Measurements from ENCODE around the gene TMEM169. TPM values are rescaled to one million over a fixed set of nuclear protein-coding genes. Genes with fewer than 3 reads are reported as not detected.

Gene TMEM169
- total RNA-seq, 1 experiment from 2014 or later, result 0.74 TPM

DNA sequence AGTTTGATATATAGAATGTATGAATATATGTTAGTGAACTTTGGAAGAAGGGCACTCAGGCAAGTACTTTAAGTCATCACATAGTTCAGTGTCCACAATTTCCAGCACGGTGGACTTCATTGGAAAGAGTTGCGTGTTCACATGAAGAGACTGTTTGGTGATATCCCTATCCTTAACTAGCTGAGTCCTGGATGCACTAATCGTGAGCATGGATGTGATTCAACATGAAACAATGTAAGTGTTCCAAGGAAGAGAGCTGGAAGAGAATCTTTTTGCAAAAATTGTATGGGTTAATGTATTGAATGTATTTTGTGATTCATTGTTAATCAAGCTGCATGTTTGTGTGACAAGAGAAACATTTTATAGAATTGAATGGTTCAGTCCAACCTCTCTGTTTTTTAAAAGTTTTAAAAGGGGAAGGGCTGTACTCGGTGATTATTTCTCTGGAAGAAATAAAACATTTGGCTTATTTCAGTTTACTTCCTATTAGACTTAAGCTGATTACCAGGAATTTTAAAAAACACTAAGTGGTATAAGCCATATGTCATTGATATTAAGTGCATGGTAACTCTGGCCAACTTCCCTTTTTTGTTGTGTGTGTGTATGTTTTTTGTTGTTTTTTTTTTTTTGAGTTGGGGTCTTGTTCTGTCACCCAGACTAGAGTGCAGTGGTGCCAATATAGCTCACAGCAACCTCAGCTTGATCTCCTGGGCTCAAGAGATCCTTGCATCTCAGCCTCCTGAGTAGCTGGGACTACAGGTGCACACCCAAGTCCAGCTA, 36.0 kb downstream of the TMEM169 start:
- no peak overlapping the region for H3K4me3 ChIP-seq (ENCODE audit: low read depth in 2 of 2, low read length in 2 of 2)
- peaks cover 82% of the 10 kb centered on the region for H3K36me3 ChIP-seq (ENCODE audit: control insufficient read depth, insufficient read depth, low read length)
- ChIA-PET CTCF (no interaction called here), POLR2A (no interaction called here)
- 0 out of 2 replicates have a peak overlapping the region, but pooled peaks have one; percentile 14 for H3K27ac ChIP-seq (ENCODE audit: low read length)
- no peak for DNase-seq (ENCODE audit: low read depth, low spot score)
- in situ Hi-C loops (cut with HindIII; ENCODE audit: low pct_unique_long_range_greater_than_20kb, low sequenced_read_pairs), result no loop called here
- no peaks in the 10 kb centered on the region for H3K27me3 ChIP-seq (ENCODE audit: control insufficient read depth, insufficient read depth, low read length)
- TF ChIP-seq SIN3A (IDR thresholded peaks at IDR 0.05; ENCODE audit: borderline replicate concordance, insufficient read depth, low read depth, low read length) (no peak), POLR2AphosphoS5 (IDR thresholded peaks at IDR 0.05; ENCODE audit: low read depth, low read length) (no peak), TCF7L2 (IDR thresholded peaks at IDR 0.05; ENCODE audit: low read depth, low read length) (no peak)
- TF ChIP-seq, protein P1, sequence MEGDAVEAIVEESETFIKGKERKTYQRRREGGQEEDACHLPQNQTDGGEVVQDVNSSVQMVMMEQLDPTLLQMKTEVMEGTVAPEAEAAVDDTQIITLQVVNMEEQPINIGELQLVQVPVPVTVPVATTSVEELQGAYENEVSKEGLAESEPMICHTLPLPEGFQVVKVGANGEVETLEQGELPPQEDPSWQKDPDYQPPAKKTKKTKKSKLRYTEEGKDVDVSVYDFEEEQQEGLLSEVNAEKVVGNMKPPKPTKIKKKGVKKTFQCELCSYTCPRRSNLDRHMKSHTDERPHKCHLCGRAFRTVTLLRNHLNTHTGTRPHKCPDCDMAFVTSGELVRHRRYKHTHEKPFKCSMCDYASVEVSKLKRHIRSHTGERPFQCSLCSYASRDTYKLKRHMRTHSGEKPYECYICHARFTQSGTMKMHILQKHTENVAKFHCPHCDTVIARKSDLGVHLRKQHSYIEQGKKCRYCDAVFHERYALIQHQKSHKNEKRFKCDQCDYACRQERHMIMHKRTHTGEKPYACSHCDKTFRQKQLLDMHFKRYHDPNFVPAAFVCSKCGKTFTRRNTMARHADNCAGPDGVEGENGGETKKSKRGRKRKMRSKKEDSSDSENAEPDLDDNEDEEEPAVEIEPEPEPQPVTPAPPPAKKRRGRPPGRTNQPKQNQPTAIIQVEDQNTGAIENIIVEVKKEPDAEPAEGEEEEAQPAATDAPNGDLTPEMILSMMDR (IDR thresholded peaks at IDR 0.05), result no peak
- peaks cover 23% of the 10 kb centered on the region for H3K4me1 ChIP-seq (ENCODE audit: control insufficient read depth, insufficient read depth, low read length)
- no TSS peak for BruUV-seq (replicated peaks)
- no peak for ATAC-seq
- intact Hi-C loops (cut with micrococcal nuclease; ENCODE audit: unreplicated experiment), result no loop called here
- H3K9me3 ChIP-seq (ENCODE audit: control insufficient read depth, insufficient read depth, low read depth, low read length), result no peaks in the 10 kb centered on the region

DNA sequence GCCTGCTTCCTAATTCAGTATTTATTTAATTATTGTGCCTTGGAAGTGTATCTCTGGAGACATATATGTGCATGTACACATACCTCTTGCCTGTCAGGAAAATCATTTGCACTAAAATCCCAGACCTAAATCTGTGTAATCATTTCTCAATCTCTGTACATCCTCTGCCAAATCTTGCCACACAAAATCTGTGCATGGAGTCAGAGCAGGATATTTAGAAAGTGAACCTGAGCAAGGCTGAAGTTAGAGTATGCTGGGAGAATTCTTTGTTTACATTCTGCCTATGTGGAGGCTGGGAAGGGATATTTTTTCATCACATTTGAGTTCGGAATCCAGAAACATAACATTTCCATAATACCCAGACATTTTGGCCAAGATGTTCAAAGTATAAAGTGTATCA, 36.8 kb downstream of the TMEM169 start:
- Histone ChIP-seq H3K4me3 (ENCODE audit: low read depth in 2 of 2, low read length in 2 of 2) (no peak overlapping the region), H3K27me3 (ENCODE audit: control insufficient read depth, insufficient read depth, low read length) (no peaks in the 10 kb centered on the region), H3K36me3 (ENCODE audit: control insufficient read depth, insufficient read depth, low read length) (peaks cover 81% of the 10 kb centered on the region), H3K27ac (ENCODE audit: low read length) (no peak overlapping the region), H3K9me3 (ENCODE audit: control insufficient read depth, insufficient read depth, low read depth, low read length) (no peaks in the 10 kb centered on the region), H3K4me1 (ENCODE audit: control insufficient read depth, insufficient read depth, low read length) (peaks cover 20% of the 10 kb centered on the region)
- intact Hi-C loops (cut with micrococcal nuclease; ENCODE audit: unreplicated experiment), result no loop called here
- POLR2A ChIA-PET, result no interaction called here
- CTCF ChIA-PET, result interaction anchor here (0.6 kb wide), 1 partner anchor 83 kb away, joined by 5 read pairs; no protein-coding TSS in a partner anchor
- no TSS peak for BruUV-seq (replicated peaks)
- TF ChIP-seq POLR2AphosphoS5 (IDR thresholded peaks at IDR 0.05; ENCODE audit: low read depth, low read length) (no peak), SIN3A (IDR thresholded peaks at IDR 0.05; ENCODE audit: borderline replicate concordance, insufficient read depth, low read depth, low read length) (no peak), TCF7L2 (IDR thresholded peaks at IDR 0.05; ENCODE audit: low read depth, low read length) (no peak)
- TF ChIP-seq, protein P2, sequence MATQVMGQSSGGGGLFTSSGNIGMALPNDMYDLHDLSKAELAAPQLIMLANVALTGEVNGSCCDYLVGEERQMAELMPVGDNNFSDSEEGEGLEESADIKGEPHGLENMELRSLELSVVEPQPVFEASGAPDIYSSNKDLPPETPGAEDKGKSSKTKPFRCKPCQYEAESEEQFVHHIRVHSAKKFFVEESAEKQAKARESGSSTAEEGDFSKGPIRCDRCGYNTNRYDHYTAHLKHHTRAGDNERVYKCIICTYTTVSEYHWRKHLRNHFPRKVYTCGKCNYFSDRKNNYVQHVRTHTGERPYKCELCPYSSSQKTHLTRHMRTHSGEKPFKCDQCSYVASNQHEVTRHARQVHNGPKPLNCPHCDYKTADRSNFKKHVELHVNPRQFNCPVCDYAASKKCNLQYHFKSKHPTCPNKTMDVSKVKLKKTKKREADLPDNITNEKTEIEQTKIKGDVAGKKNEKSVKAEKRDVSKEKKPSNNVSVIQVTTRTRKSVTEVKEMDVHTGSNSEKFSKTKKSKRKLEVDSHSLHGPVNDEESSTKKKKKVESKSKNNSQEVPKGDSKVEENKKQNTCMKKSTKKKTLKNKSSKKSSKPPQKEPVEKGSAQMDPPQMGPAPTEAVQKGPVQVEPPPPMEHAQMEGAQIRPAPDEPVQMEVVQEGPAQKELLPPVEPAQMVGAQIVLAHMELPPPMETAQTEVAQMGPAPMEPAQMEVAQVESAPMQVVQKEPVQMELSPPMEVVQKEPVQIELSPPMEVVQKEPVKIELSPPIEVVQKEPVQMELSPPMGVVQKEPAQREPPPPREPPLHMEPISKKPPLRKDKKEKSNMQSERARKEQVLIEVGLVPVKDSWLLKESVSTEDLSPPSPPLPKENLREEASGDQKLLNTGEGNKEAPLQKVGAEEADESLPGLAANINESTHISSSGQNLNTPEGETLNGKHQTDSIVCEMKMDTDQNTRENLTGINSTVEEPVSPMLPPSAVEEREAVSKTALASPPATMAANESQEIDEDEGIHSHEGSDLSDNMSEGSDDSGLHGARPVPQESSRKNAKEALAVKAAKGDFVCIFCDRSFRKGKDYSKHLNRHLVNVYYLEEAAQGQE (IDR thresholded peaks at IDR 0.05; ENCODE audit: insufficient read depth in 1 of 2, low read depth in 2 of 2, low read length in 1 of 2), result no peak
- TF ChIP-seq, protein P1 (IDR thresholded peaks at IDR 0.05), result no peak
- no peak for DNase-seq (ENCODE audit: low read depth, low spot score)
- in situ Hi-C loops (cut with HindIII; ENCODE audit: low pct_unique_long_range_greater_than_20kb, low sequenced_read_pairs), result no loop called here
- ATAC-seq, result no peak

All from Panc1 (cell line).